ENCODE results near the gene IL1RL2.

The IL1RL2 gene

GRCh38 chr2:102180687-102180999, 6.2 kb upstream of the IL1RL2 start:
- H3K4me1 ChIP-seq = no peaks in the 10 kb centered on the region
- TF ChIP-seq CTCF (IDR thresholded peaks at IDR 0.05) = no peak
- H3K27ac ChIP-seq = no peak overlapping the region
- no peak overlapping the region for H3K4me3 ChIP-seq
- H3K9me3 ChIP-seq = no peaks in the 10 kb centered on the region
- intact Hi-C loops (cut with DNase I; ENCODE audit: low total_unique reads) = no loop called here
- peaks cover 22 to 26% (median 23%) of the 10 kb centered on the region in 3 donors for H3K36me3 ChIP-seq
- no peak for DNase-seq
- H3K27me3 ChIP-seq = no peaks in the 10 kb centered on the region

- Histone ChIP-seq H3K36me3 (peaks cover 14 to 18% (median 16%) of the 10 kb centered on the region in 3 donors), H3K27me3 (no peaks in the 10 kb centered on the region), H3K4me1 (no peaks in the 10 kb centered on the region), H3K4me3 (no peak overlapping the region), H3K27ac (no peak overlapping the region), H3K9me3 (no peaks in the 10 kb centered on the region)
- no peak for DNase-seq
- intact Hi-C loops (cut with DNase I; ENCODE audit: low total_unique reads) = no loop called here
- TF ChIP-seq CTCF (IDR thresholded peaks at IDR 0.05) = no peak
These were observed 5.4 kb upstream of the IL1RL2 start for GRCh38 chr2:102181376-102181775.

- intact Hi-C loops (cut with DNase I; ENCODE audit: low total_unique reads) = no loop called here
- Histone ChIP-seq H3K36me3 (peaks cover 7 to 11% (median 9%) of the 10 kb centered on the region in 3 donors), H3K9me3 (no peaks in the 10 kb centered on the region), H3K4me3 (no peak overlapping the region), H3K4me1 (peaks cover 0 to 5% (median 2%) of the 10 kb centered on the region in 4 donors), H3K27ac (no peak overlapping the region), H3K27me3 (peaks cover 0 to 3% of the 10 kb centered on the region in 2 donors)
- no peak for DNase-seq
- no peak for TF ChIP-seq CTCF (IDR thresholded peaks at IDR 0.05)
These were observed 4.7 kb upstream of the IL1RL2 start for GRCh38 chr2:102181919-102182635.

GRCh38 chr2:102184018-102184417, 2.8 kb upstream of the IL1RL2 start:
- H3K27ac ChIP-seq = no peak overlapping the region
- peaks cover 0 to 6% of the 10 kb centered on the region in 2 donors for H3K27me3 ChIP-seq
- H3K36me3 ChIP-seq = no peaks in the 10 kb centered on the region
- no peaks in the 10 kb centered on the region for H3K9me3 ChIP-seq
- peaks cover 0 to 14% (median 4%) of the 10 kb centered on the region in 4 donors for H3K4me1 ChIP-seq
- H3K4me3 ChIP-seq = no peak overlapping the region
- no peak for TF ChIP-seq CTCF (IDR thresholded peaks at IDR 0.05)
- intact Hi-C loops (cut with DNase I; ENCODE audit: low total_unique reads) = no loop called here
- DNase-seq = no peak

- no peak for DNase-seq
- TF ChIP-seq CTCF (IDR thresholded peaks at IDR 0.05) = no peak
- Histone ChIP-seq H3K27me3 (peaks cover 0 to 6% of the 10 kb centered on the region in 2 donors), H3K4me1 (peaks cover 0 to 14% (median 4%) of the 10 kb centered on the region in 4 donors), H3K27ac (no peak overlapping the region), H3K9me3 (no peaks in the 10 kb centered on the region), H3K4me3 (no peak overlapping the region), H3K36me3 (no peaks in the 10 kb centered on the region)
- intact Hi-C loops (cut with DNase I; ENCODE audit: low total_unique reads) = no loop called here
These were observed 2.3 kb upstream of the IL1RL2 start for GRCh38 chr2:102184568-102184967.

Measured in tibial artery (tissue), 4 donors.